GM10266 (cell line): ENCODE measurements around the gene CPXM2.

ENCODE experiments used
- DNase-seq: peaks from one replicate; pipeline ENCODE4 v3.0.0; 2012; ENCODE audit errors: extremely low spot score
- TF ChIP-seq, protein P1 (sequence below): IDR thresholded peaks from 2 replicates; pipeline ENCODE4 v1.5.1; 2012; ENCODE audit warnings: mild to moderate bottlenecking, low read depth; ENCODE audit not compliant: control insufficient read depth, insufficient read depth; ENCODE audit errors: missing control alignments

CPXM2 gene

DNA sequence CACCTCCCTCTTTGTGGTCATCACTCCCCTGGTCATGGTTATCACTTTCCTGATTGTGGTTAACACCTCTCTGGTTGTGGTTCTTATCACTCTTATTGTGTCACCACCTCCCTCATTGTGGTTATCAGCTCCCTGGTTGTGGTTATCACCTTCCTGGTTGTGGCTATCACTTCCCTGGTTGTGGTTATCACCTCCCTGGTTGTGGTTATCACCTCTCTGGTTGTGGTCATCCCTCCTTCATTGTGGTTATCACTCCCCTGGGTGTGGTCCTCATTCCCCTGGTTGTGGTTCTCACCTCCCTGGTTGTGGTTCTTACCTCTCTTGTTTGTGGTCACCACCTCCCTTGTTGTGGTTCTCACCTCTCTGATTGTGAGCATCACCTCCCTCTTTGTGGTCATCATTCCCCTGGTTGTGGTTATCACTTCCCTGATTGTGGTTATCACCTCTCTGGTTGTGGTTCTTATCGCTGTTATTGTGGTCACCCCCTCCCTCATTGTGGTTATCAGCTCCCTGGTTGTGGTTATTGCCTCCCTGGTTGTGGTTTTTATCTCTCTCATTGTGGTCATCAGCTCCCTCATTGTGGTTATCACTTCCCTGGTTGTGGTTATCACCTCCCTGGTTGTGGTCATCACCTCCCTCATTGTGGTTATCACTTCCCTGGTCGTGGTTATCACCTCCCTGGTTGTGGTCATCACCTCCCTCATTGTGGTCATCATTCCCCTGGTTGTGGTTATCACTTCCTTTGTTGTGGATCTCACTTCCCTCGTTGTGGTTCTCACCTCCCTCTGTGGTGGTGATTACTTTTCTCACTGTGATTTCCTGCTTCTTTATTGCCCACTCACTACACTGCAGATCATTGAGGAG, 118.7 kb downstream of the CPXM2 start:
- TF ChIP-seq, protein P1, sequence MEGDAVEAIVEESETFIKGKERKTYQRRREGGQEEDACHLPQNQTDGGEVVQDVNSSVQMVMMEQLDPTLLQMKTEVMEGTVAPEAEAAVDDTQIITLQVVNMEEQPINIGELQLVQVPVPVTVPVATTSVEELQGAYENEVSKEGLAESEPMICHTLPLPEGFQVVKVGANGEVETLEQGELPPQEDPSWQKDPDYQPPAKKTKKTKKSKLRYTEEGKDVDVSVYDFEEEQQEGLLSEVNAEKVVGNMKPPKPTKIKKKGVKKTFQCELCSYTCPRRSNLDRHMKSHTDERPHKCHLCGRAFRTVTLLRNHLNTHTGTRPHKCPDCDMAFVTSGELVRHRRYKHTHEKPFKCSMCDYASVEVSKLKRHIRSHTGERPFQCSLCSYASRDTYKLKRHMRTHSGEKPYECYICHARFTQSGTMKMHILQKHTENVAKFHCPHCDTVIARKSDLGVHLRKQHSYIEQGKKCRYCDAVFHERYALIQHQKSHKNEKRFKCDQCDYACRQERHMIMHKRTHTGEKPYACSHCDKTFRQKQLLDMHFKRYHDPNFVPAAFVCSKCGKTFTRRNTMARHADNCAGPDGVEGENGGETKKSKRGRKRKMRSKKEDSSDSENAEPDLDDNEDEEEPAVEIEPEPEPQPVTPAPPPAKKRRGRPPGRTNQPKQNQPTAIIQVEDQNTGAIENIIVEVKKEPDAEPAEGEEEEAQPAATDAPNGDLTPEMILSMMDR, result no peak
- DNase-seq, result no peak

DNA sequence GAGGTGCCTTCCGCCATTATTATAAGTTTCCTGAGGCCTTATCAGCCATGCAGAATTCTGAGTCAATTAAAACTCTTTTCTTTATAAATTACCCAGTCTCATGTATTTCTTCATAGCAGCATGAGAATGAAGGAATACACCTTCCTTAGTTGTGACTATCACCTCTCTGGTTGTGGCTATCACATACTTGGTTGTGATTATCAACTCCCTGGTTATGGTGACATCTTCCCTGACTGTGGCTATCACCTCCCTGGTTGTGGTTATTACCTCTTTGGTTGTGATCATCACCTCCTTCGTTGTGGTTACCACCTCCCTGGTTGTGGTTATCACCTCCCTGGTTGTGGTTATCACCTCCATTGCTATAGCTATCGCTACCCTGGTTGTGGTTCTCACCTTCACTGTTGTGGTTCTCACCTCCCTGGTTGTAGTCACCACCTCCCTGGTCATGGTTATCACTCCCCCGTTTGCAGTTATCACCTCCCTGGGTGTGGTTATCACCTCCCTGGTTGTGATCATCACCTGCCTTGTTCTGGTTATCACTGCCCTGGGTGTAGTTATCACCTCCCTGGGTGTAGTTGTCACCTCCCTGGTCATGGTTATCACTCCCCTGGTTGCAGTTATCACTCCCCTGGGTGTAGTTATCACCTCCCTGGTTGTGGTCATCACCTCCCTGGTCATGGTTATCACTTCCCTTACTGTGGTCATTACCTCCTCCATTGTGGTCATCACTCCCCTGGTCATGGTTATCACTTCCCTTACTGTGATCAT, 119.5 kb downstream of the CPXM2 start:
- no peak for DNase-seq
- TF ChIP-seq, protein P1, result no peak

DNA sequence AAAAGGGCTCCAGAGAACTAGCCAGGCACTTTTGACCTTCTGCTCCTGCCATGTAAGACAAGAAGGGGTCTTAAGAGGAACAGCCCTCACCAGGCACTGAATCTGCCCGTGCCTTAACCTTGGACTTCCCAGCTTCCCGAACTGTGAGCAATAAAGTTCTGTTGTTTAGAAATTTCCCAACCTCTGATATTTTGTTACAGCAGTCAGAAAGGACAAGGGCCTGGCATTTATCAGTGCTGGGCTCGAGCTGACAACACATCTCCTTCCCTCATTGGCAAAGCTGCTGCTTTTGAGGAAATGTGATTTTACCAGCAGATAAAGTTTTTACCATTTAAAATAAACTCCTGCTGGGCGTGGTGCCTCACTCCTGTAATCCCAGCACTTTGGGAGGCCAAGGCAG, 122.0 kb downstream of the CPXM2 start:
- DNase-seq, result no peak
- TF ChIP-seq, protein P1, result no peak

DNA sequence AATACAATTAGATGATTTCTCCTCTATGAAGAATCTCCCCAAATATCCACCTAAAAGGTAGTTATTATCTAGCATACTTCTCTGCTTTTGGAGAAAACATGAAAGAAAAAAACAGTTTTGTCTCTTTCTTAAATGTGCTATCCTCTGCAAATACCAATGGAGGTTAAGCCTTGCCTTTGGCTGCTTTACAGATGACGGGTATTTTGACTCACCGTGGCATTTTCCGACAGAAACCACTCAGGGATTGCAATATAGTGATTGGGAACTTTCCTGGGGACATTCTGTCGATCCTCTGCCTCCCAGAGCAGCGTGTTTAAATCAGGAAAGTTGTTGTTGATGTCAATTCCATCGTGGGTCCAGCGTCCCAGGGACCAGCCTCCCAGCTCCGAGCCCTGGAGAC, 124.8 kb downstream of the CPXM2 start:
- no peak for DNase-seq
- TF ChIP-seq, protein P1, result no peak

- TF ChIP-seq, protein P1, result no peak
Observed at GRCh38 chr10:123766012-123766411, 125.6 kb downstream of the CPXM2 start.

DNA sequence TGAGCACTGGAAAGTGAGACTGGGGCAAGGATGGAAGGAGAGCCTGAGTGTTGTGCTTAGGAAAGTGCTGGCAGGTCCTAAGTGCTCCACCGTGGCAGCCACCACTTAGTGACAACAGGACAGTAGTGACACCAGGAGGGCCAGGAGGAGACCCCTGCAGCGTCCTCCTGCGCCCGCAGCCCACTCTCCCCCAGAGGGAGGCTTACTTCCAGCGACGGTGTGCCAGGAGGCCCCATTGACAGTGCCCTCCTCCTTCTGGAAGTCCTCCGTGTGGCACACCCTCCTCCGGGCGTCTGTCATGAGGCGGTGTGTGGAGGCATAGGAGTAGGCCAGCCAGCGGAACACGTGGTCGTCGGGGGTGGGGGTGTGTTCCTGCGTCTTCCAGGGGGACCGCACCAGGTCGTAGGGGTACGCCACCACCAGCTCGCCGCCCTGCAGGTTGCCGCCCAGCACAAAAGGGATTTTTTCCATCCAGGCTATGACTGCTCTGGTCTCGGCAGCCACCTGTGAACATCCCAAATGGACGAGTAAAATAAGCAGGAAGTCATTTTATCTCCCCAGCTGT, 129.9 kb downstream of the CPXM2 start:
- TF ChIP-seq, protein P1, result no peak

More at GRCh38 chr10:123766012-123766411, 125.6 kb downstream of the CPXM2 start:
- no peak for DNase-seq

GRCh38 chr10:123761038-123761428, 130.6 kb downstream of the CPXM2 start:
- TF ChIP-seq, protein P1, result no peak
- no peak for DNase-seq

More for the DNA sequence above, 129.9 kb downstream of the CPXM2 start:
- no peak for DNase-seq
